OCI-LY3 (cell line): Measurements from ENCODE around the gene PSIP1.

ENCODE experiments used
- H2AFZ ChIP-seq: fragments of 200-600, 300-600 bp; shearing (Covaris generic); 2 replicates; pipeline ENCODE4 v1.6.0; 2014; ENCODE audit warnings: antibody characterized with exemption, low read depth, low read length
- H3K27ac ChIP-seq: fragments of 200-600, 300-600 bp; sonication (generic); 2 replicates; pipeline ENCODE4 v1.5.1; 2014; ENCODE audit warnings: mild to moderate bottlenecking, low read length, moderate library complexity, mixed read lengths
- H3K27me3 ChIP-seq: fragments of 200-600, 300-600 bp; sonication (generic); 2 replicates; pipeline ENCODE4 v1.6.1; 2014; ENCODE audit warnings: low read depth, low read length, mixed read lengths
- H3K36me3 ChIP-seq: fragments of 200-600, 300-600 bp; sonication (generic); replicated peaks from 2 replicates; pipeline ENCODE3; 2014; ENCODE audit warnings: low read depth, low read length, mixed read lengths
- H3K4me1 ChIP-seq: fragments of 300-600, 200-600 bp; sonication (generic); 2 replicates; pipeline ENCODE4 v1.6.1; 2014; ENCODE audit warnings: low read length, mixed read lengths
- H3K4me2 ChIP-seq: fragments of 200-600, 300-600 bp; sonication (generic); 2 replicates; pipeline ENCODE4 v1.6.1; 2014; ENCODE audit warnings: low read length, mixed read lengths
- H3K4me3 ChIP-seq: fragments of 300-600, 200-600 bp; sonication (generic); 2 replicates; pipeline ENCODE4 v1.5.1; 2014; ENCODE audit warnings: antibody characterized with exemption, mild to moderate bottlenecking, low read length, moderate library complexity
- H3K79me2 ChIP-seq: fragments of 300-600, 200-600 bp; shearing (Covaris generic); 2 replicates; pipeline ENCODE4 v1.6.1; 2014; ENCODE audit warnings: mild to moderate bottlenecking, low read length, mixed read lengths
- H3K9ac ChIP-seq: fragments of 300-600, 200-600 bp; shearing (Covaris generic); 2 replicates; pipeline ENCODE4 v1.6.0; 2014; ENCODE audit warnings: mild to moderate bottlenecking, low read length, moderate library complexity
- H3K9me3 ChIP-seq: fragments of 200-600, 300-600 bp; shearing (Covaris generic); 2 replicates; pipeline ENCODE4 v1.6.1; 2014; ENCODE audit warnings: low read length, mixed read lengths; ENCODE audit not compliant: insufficient read depth
- H4K20me1 ChIP-seq: fragments of 200-600, 300-600 bp; sonication (generic); 2 replicates; pipeline ENCODE4 v1.6.1; 2016; ENCODE audit warnings: low read length, mixed read lengths; ENCODE audit not compliant: insufficient read depth
- EZH2phosphoT487 ChIP-seq: fragments of 200-600 bp; shearing (Covaris generic); IDR thresholded peaks from 2 replicates; pipeline ENCODE4 v1.6.1; 2018; ENCODE audit warnings: antibody characterized with exemption, mixed run types, low read depth
- TF ChIP-seq, protein P1 (sequence below): fragments of 200-600, 300-600 bp; sonication (generic); IDR thresholded peaks from 2 replicates; pipeline ENCODE4 v1.5.1; 2014; ENCODE audit warnings: antibody characterized with exemption, low read length, low read depth

The PSIP1 gene

GRCh38 chr9:15482146-15482545 lies 28.6 kb downstream of the PSIP1 start:
- no peak overlapping the region for H3K4me2 ChIP-seq
- no peak overlapping the region for H3K27ac ChIP-seq
- no peaks in the 10 kb centered on the region for H3K9me3 ChIP-seq
- H3K4me1 ChIP-seq: peaks cover 8% of the 10 kb centered on the region
- H3K27me3 ChIP-seq: no peaks in the 10 kb centered on the region
- no peak overlapping the region for H3K9ac ChIP-seq
- TF ChIP-seq, protein P1, sequence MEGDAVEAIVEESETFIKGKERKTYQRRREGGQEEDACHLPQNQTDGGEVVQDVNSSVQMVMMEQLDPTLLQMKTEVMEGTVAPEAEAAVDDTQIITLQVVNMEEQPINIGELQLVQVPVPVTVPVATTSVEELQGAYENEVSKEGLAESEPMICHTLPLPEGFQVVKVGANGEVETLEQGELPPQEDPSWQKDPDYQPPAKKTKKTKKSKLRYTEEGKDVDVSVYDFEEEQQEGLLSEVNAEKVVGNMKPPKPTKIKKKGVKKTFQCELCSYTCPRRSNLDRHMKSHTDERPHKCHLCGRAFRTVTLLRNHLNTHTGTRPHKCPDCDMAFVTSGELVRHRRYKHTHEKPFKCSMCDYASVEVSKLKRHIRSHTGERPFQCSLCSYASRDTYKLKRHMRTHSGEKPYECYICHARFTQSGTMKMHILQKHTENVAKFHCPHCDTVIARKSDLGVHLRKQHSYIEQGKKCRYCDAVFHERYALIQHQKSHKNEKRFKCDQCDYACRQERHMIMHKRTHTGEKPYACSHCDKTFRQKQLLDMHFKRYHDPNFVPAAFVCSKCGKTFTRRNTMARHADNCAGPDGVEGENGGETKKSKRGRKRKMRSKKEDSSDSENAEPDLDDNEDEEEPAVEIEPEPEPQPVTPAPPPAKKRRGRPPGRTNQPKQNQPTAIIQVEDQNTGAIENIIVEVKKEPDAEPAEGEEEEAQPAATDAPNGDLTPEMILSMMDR: no peak
- peaks cover 21% of the 10 kb centered on the region for H3K36me3 ChIP-seq
- H2AFZ ChIP-seq: no peak overlapping the region
- no peaks in the 10 kb centered on the region for H3K79me2 ChIP-seq
- no peak overlapping the region for H3K4me3 ChIP-seq
- H4K20me1 ChIP-seq: peaks cover 3% of the 10 kb centered on the region; the same call in 1 of the 2 replicates

- no peak overlapping the region for H3K9ac ChIP-seq
- no peak overlapping the region for H2AFZ ChIP-seq
- no peak overlapping the region for H3K4me3 ChIP-seq
- H3K4me2 ChIP-seq: no peak overlapping the region
- no peaks in the 10 kb centered on the region for H3K27me3 ChIP-seq
- no peaks in the 10 kb centered on the region for H3K9me3 ChIP-seq
- no peak overlapping the region for H3K27ac ChIP-seq
- peaks cover 7% of the 10 kb centered on the region; the same call in 1 of the 2 replicates for H4K20me1 ChIP-seq
- H3K79me2 ChIP-seq: no peaks in the 10 kb centered on the region
- no peak for TF ChIP-seq EZH2phosphoT487
- TF ChIP-seq, protein P1: no peak
- H3K4me1 ChIP-seq: peaks cover 4% of the 10 kb centered on the region
- peaks cover 31% of the 10 kb centered on the region for H3K36me3 ChIP-seq
Measured at GRCh38 chr9:15480028-15480427, 30.7 kb downstream of the PSIP1 start.

GRCh38 chr9:15475923-15476536 lies 34.7 kb downstream of the PSIP1 start:
- H3K4me1 ChIP-seq: peaks cover 8% of the 10 kb centered on the region
- H3K36me3 ChIP-seq: peaks cover 45% of the 10 kb centered on the region

DNA sequence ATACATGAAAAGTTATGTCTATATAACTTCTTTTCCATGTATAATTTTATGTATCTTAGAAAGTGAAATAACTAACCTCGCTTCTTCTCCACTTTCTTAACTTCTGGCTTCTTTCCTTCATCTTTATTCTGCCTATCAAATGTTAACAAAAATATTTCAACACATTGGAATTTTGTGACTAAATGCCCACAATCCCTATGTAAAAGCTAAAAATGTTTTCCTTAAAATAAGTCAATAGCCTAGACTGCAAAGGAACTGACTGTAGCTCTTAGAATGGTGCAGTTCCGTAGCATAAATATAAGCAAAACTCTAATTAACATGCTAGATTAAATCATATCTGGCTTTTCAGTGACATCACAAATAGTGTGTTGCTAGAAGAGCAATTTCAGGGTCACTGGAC lies 40.9 kb downstream of the PSIP1 start:
- no peak for TF ChIP-seq EZH2phosphoT487
- TF ChIP-seq, protein P1: no peak
- H3K36me3 ChIP-seq: peaks cover 66% of the 10 kb centered on the region

More at GRCh38 chr9:15475923-15476536, 34.7 kb downstream of the PSIP1 start:
- no peak overlapping the region for H2AFZ ChIP-seq
- peaks cover 7% of the 10 kb centered on the region for H4K20me1 ChIP-seq
- no peak overlapping the region for H3K27ac ChIP-seq
- no peaks in the 10 kb centered on the region for H3K9me3 ChIP-seq
- H3K9ac ChIP-seq: no peak overlapping the region
- H3K4me3 ChIP-seq: no peak overlapping the region
- no peaks in the 10 kb centered on the region for H3K27me3 ChIP-seq
- no peak for TF ChIP-seq EZH2phosphoT487
- TF ChIP-seq, protein P1: no peak
- H3K4me2 ChIP-seq: no peak overlapping the region
- no peaks in the 10 kb centered on the region for H3K79me2 ChIP-seq

More for the DNA sequence above, 40.9 kb downstream of the PSIP1 start:
- Histone ChIP-seq H4K20me1 (no peaks in the 10 kb centered on the region; the same call in 1 of the 2 replicates), H2AFZ (no peak overlapping the region), H3K4me1 (peaks cover 8% of the 10 kb centered on the region), H3K9ac (no peak overlapping the region), H3K9me3 (no peaks in the 10 kb centered on the region), H3K4me2 (no peak overlapping the region), H3K27ac (no peak overlapping the region), H3K4me3 (no peak overlapping the region), H3K27me3 (no peaks in the 10 kb centered on the region), H3K79me2 (no peaks in the 10 kb centered on the region)
